Frontal cortex (tissue), 4 donors: ENCODE measurements around the gene KAT8. TPM values are rescaled to one million over a fixed set of nuclear protein-coding genes. Genes with fewer than 3 reads are reported as not detected.
"Not testable (repeated sequence)": the region's sequence is repeated elsewhere in the genome, so short reads cannot be mapped to it uniquely, and the experiment has no call there.

ENCODE experiments used
- DNase-seq, 2 donors: peaks; one replicate each; pipeline ENCODE4 v3.0.0; 2012; ENCODE audit warnings: low spot score in 2 of 2
- FAIRE-seq: peaks from 2 replicates; lab custom pipeline; 2012; peaks lifted over from hg19 to GRCh38; lab: Jason Lieb, UNC
- total RNA-seq: library from RNA; depleted of rRNA; stranded (reverse); fragments of >200 nt; gene quantifications from one replicate; pipeline ENCODE4 v1.2.3, GENCODE V29; 2014
- donor health status: control.
- donor health status: control.
- donor health status: control.

The KAT8 gene
- total RNA-seq, 1 donor from 2014 or later: 47.7 TPM

DNA sequence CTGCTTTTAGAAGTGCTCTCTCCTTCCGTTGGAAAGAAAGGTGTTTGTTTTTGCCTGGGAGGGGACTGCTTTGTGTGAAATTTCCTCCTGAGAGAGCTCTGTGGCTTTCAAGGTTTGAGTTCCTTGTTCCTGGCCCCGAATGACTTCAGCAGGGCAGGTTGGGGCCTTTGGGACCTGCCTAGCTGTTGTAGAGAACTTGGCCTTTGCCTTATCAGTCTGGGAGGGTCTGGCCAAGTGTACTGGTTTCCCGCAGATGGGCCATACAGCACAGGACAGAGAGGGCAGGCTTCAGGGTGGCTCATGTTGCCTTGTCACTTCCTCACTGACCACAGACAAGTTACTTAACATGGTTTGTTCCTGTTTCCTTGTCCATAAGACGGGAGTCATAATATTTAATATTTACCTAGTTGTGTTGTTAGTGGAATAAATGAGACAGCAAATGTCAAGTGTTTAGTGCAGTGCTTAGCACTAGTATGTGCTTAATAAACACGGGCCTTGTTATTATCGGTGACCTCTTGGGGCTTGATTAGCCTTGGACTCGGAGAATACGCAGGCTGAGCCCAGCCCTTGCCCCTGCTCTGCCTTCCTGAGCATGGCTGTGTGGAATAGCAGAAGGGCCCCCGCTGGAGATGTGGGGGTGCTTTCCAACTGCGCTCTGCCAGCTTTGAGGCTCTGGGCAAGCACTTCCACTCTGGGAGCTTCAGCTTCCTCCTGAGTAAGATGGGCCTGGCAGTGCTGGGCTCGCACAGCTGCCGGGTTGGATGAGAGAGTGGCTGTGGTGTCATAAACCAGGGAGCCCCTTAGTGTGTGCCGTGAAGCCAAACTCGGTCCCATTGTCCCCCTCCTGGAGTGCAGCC is 11.5 kb downstream of the KAT8 start:
- FAIRE-seq: no peak
- peak in 1 of 2 donors; percentile 70 for DNase-seq

DNA sequence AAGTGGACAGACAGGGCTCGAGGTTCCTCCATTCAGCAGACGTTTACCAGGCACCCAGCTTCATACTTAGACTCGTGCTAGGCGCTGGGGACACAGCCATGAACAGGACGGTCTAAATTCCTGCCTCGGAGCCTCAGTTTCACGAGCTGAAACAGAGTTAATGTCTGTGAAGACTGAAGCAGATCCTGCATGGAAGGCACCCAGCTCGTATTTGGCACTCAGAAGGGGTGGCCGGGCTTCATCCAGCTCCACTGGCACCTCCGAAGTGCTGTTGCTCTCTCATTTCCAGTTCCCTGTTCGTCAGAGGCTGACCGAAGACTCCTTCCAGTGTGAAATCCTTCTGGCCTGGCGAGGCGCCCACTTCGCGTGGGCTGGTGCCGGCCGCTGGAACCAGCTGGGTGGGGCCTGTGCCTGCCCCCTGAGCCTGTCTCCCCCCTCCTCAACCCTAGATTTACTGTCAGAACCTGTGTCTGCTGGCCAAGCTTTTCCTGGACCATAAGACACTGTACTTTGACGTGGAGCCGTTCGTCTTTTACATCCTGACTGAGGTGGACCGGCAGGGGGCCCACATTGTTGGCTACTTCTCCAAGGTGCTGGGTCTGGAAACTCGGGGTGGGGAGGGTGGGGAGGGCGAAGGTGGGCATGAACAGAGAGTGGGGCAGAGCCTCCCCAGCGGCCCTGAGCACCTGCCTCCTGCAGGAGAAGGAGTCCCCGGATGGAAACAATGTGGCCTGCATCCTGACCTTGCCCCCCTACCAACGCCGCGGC is 12.3 kb downstream of the KAT8 start:
- FAIRE-seq (no peak), DNase-seq (peak in 1 of 2 donors; percentile 59)

DNA sequence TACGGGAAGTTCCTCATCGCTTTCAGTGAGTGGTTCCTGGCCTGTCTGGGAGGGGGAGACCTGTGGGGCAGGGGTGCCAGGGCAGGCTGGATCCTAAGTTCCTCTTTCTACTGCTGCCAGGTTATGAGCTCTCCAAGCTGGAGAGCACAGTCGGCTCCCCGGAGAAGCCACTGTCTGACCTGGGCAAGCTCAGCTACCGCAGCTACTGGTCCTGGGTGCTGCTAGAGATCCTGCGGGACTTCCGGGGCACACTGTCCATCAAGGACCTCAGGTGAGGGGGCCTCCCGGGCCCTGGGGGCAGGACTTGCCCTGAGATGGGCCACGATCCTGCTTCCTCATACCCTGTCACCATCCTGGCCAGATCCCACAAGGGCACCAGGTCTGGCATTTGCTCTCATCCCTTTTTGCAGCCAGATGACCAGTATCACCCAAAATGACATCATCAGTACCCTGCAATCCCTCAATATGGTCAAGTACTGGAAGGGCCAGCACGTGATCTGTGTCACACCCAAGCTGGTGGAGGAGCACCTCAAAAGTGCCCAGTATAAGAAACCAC is 12.9 kb downstream of the KAT8 start:
- DNase-seq: no peak
- no peak for FAIRE-seq

DNA sequence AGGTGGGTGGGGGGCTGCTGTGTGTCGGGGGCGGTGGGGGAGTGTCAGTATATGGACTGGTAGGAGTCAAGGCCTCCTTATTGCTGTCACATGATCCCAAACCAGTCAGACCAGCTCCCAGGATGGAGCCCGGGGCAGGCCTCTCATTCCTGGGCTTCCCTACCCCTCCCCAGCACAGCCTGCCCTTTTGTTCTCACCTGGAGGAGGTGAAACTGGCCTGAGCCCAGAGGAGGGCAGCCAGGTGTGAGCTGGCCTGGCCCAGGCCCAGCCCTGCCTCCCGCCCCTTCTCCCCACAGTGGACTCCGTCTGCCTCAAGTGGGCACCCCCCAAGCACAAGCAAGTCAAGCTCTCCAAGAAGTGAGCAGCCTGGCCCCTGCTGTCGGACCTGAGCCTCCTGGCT is 13.4 kb downstream of the KAT8 start:
- no peak for FAIRE-seq
- no peak for DNase-seq

DNA sequence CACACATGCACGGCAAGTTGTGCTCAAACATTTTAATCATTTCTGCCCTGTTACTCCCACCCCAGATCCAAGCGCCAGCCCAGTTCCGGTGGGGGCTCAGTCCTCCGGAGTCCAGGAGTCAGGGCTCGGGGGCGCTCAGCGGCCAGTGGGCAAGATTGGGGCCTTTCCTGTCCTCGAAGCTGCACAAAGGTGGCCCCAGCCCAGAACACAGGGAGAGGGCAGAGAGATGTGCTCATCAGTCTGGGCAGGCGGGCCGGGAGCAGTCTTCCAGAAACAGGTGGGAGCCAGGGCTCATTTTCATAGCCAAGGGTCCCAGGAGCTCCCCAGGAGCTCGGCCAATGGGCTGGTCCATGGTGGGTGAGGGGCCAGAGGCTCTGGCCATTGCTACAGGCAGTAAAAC is 14.0 kb downstream of the KAT8 start:
- no peak for DNase-seq

DNA sequence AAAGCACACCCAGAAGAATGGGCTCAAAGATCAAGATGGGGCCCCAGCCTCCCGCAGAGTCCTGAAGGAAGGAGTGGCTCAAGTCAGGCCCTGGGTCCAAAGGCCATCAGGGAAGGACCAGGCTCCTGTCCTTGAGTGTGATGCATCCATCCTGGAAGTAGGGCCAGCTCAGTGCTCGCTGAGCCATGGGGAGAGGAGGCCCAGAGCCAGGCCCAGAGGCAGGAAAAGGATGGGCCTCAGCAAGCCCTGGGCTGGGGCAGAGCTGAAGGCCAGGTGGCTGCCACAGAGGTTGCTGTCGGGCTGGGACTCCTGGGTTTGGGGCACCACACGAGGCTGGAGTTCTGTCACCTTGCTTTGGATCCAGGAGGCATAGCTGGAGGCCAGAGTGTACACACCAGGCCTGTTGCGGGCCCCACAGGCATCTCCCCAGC is 14.4 kb downstream of the KAT8 start:
- FAIRE-seq: no peak

More for the DNA sequence above, 14.0 kb downstream of the KAT8 start:
- FAIRE-seq: no peak

DNA sequence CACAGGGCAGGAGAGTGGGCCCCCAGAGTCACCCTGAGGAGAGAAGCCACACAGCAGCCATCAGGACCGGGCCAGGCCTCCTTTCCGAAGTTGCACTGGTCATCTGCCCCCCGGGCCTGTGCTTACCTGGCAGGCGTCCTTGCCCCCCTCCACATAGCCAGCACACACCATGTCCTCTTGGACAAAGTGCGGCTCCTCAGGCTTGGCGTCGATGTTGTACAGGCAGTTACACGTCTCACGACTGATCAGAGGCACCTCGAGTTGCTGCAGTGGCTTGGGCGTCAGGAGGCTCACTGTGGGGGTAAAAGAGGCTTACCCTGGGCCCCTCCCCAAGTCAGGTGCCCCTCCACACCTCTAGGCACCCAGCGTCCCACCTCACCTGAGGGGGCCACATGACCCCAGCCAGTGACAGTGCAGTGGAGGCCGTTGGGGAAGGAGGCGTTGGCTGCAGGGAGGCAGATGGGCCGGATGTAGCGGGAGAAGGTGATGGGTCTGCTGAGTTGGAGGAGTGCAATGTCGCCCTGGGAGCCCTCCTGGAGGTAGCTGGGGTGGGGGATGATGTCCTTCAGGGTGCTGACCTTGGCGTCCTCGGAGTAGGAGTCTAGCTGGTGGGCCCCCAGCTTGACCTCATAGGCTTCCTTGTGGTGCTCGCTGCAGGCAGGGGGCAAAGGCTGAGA is 15.0 kb downstream of the KAT8 start:
- FAIRE-seq (no peak), DNase-seq (no peak)

More for the DNA sequence above, 14.4 kb downstream of the KAT8 start:
- no peak for DNase-seq

DNA sequence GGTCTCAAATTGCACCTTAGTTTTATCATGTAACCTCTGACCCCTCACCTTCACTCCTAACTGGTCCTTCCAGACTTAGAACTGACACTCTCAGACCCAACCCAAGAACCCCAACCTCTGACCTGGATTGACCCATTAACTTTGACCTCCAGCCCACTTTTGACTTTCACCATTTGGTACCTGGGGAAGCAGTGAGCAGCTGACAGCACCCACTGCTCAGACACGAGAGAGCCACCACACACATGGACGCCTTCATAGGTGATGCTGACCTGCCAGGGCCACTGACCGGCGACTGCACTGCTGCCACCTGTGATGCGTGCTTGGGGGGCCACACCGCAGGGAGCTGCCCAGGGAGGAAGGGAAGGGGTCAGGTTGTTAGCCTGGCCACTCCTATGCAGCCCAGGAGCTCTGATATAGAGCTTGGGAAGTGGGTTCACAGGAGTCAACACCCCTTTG is 15.6 kb downstream of the KAT8 start:
- DNase-seq (no peak), FAIRE-seq (no peak)

DNA sequence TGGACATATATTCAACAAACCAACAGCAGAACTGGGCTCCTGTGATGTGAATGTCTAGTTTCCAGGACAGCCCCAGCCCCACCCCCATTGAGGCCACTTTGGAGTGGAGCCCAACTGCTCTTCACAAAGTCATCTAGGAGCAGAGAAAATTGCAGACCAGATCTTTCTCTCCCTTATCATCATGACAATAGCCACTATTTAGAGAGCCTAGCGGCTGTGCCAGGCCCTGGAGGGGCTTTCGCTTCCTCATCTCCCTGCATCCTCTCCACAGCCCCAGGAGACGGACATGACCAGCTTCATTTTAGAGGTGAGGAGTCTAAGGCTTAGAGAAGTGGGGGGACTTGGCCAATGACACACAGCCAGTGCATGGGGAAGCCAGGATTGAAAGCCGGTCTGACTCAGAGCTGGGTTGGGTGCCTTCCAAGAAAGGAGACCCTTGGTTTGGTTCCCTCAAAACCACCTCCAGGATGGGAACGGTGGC is 16.7 kb downstream of the KAT8 start:
- no peak for DNase-seq
- no peak for FAIRE-seq

DNA sequence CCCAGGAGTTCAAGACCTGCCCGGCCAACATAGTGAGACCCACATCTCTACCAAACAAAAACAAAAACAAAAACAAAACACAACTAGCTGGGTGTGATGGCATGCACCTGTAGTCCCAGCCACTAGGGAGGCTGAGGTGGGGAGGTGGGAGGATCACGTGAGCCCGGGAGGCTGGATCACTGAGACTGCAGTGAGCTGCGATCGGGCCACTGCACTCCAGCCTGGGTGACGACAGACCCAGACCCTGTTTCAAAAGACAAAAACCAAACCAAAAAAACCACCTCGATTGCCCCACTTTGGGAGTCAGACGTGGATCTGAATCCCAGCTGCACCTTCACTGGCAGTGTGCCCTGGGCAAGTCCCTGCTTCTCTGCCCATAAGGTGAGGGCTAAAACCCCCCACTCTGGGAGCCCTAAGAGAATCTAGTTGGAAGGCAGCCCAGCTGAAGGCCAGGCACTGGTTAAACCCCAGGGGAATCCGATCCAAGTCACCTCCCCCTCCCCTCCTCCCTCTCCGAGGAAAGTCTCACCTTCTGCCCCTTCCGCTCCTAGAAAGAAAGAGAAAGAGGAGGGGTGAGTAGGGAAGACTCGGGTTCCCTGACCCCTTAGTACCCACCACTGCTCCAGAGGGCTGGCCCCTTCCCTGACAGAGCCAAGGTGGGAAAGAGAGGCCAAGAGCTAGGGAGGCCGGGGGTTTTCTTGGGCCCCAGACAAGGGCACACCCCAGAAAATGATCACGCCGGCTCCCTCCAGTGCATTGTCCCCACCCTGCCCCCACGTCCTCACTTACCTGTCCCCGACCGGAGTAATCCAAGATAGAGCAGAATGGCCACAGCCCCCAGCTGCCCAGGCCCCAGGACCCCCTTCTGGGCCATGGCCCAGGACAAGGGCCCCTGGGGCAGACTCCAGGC is 17.4 kb downstream of the KAT8 start:
- DNase-seq (no peak), FAIRE-seq (no peak)

DNA sequence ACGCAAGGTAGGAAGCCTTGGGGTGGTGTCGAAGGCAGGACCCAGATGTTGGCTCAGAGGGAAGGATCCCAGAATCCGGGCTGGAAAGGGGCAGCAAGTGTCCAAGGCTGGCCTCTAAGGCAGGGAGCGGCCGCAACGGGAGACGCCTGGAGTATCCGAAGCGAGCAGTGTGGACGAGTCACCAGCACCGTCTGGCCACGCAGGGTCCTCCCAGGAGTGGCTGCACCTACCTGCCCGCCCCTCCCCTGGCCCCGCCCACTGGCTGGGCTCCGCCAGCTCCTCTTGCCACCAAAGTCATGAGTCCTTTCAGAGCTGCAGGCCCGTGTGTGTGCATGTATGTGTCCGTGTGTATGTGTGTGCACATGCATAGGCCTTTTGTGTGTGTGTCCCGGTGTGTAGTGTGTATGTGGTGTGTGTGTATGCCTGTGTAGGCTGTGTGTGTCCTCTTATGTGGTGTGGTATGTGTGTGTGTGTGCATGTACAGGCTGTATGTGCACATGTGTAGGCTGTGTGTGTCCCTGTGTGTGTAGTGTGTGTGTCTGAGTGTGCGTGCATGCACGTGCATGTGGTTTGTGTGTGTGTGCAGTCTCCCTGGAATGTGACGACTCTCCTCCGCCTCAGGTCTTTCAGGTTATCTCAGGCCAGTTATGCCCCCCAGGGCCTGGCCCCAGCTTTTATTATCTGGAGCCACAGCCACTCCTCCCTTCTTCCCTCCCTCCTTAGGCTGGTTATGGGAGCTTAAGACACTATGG is 18.2 kb downstream of the KAT8 start, which contains the start of gene PRSS8:
Gene PRSS8 (minus strand): TSS at position 193 of the 752 bp plus-strand sequence. CDS start 229 bp downstream, outside the sequence.
- FAIRE-seq (no peak), DNase-seq (no peak)

DNA sequence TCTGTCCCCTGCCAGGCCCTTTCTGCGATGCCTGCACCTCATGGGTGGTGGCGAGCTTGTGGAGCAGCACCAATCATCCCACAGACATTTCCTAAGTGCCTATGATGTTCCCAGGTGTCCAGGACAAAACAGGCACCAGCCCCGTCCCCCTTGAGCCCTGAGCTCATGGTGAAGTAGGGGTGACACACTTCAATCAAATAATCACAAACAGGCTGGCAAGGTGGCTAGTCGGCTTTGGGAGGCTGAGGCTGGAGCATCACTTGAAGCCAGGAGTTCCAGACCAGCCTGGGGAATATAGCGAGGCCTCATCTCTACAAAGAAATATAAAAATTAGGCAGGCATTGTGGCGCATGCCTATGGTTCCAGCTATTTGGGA is 18.8 kb downstream of the KAT8 start:
- no peak for DNase-seq
- FAIRE-seq: no peak

DNA sequence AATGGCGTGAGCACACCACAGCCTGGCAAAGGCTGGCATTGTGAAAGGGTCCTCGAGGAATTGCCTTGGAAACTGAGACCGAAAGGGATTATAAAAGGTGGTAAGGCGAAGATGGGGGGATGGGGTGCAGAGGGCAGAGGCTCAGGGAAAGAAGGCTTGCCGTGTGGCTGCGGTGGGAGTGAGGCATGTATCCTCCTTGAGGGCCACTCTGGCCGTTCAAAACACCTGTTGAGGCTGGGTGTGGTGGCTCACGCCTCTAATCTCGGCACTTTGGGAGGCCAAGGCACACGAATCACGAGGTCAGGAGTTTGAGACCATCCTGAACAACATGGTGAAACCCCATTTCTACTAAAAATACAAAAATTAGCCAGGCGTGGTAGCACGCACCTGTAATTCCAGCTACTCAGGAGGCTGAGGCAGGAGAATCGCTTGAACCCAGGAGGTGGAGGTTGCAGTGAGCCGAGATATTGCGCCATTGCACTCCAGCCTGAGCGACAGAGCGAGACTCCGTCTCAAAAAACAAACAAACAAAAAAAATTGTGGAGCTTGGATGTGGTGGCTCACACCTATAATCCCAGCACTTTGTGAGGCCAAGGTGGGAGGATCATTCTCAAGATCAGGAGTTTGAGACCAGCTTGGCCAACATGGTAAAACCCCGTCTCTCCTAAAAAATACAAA is 19.5 kb downstream of the KAT8 start:
- not testable (repeated sequence) for DNase-seq, FAIRE-seq

DNA sequence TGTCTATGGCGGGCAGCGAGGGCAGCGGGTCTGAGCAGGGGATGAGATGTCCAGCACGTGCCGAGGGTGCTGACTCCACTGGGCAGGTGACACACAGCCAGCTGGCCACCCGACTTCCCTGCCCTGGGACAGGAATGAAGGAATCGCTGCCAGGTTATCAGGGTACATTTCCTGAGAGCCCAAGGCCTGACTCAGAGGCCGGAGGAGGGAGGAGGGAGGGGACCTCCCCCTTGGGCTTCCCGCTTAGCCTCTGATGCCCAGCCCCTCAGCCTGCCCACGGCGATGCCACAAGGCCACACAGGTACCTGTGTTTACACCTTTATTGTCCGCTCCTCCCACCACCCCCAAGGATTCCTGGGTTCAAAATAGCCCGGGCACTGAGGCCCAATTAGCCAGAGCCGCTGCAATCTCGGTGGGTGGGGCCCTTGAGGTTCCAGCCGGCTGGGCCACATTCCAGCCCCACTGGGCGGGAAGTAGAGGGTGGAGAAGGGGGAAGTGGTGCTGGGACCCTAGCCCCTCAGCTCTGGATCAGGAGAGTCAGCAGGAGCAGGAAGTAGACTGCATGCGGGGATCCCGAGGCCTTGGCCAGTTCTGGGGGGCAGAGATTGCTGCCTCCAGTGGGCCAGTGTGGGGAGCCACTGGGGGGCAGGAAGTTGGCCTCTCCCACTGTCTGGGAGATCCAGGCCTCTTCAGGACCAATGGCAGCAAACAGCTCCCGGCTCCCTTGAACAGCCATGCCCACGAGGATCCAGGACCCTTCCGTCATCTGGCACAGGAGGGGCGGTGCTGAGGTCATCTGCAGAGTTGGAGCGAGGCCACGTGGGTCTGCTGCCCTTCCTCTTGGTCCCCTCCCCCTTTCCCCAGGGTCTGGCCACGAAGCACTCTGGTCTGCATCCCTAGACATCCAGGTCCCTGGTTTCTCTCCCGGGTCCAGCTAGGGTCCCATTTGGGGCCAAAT is 21.4 kb downstream of the KAT8 start:
- FAIRE-seq (no peak), DNase-seq (no peak)

DNA sequence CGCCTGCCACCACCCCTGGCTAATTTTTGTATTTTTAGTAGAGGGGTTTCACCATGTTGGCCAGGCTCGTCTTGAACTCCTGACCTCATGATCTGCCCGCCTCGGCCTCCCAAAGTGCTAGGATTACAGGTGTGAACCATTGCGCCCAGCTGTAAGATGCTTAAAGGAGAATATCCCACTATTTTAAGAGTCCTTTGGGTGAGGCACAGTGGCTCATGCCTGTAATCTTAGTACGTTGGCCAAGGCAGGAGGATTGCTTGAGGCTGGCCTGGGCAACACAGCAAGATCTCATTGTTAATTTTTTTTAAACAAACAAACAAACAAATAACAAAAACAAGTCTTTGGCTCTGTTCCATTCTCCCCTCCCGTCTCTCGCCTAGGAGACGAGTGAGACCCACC is 23.6 kb downstream of the KAT8 start:
- DNase-seq, FAIRE-seq: not testable (repeated sequence)

DNA sequence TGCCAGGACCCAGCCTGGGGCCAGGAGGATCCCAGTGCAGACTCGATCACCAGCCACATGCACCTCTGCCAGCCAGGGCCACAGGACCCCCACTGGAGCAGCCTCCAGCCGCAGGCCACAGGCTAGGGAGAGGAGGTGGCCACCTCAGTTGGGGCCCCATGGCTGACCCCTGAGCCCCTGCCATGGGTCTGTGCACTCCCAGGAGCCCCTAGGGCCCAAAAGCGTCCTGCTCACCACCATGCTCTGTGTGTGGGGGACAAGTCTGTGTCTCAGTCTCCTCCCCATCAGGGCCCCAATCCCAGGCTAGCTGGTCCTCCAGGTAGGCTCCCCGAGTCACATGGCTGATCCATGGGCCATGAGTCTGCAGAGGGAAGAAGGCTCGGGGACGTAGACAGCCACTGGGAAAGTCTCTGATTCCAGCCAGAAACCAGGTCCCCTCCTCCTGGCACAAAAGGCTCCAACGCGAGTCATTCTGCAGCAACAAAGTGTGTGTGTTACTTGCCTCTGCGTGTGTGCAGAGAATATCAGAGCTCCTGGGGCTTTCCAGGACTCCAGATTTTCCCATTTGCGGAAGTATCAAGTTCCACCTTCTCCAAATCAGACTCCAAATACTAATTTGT is 24.1 kb downstream of the KAT8 start:
- peak in 1 of 2 donors; percentile 51 for DNase-seq

More for the DNA sequence above, 24.1 kb downstream of the KAT8 start:
- no peak for FAIRE-seq
